ENCODE measurements around the gene SSU72.
"Not testable (repeated sequence)": the region's sequence is repeated elsewhere in the genome, so short reads cannot be mapped to it uniquely, and the experiment has no call there.

Gene SSU72

DNA sequence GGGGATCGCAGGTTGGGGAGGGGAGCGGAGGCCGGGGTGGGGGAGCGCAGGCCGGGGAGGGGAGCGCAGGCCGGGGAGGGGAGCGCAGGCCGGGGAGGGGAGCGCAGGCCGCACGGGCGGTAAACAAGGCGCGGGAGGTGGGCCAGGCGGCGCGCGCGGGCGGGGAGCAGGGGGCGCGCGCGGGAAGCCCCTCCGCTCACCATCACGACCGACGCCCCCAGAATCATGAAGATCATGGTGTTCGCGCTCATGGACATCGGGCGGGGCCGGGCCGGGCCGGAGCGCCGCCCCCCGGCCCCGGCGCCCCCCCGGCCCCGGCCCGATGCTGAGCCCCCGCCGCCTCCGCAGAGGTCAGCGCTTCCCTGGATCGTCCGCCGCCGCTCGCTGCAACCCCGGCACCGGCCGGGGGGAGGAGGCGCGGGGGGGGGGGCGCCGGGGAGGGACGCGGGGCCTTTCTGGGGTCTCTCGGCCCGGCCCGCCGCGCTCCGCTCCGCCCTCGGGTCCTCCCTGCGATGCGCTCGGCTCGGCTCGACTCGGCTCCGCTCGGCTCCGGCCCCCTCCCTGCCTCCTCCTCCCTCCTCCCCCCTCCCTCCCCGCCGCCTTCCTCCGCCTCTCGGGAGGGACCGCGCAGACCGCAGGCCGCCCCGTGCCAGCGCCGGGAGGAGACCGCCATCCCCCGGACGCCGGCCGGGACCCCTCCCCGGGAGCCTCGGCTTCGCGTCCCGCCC, 34.4 kb downstream of the SSU72 start, which contains the start of gene TMEM240:
TSS of gene TMEM240 (minus strand) at position 535 of the 728 bp plus-strand sequence. CDS start at position 257, 278 bp downstream.
- peak; percentile 41 for DNase-seq

DNA sequence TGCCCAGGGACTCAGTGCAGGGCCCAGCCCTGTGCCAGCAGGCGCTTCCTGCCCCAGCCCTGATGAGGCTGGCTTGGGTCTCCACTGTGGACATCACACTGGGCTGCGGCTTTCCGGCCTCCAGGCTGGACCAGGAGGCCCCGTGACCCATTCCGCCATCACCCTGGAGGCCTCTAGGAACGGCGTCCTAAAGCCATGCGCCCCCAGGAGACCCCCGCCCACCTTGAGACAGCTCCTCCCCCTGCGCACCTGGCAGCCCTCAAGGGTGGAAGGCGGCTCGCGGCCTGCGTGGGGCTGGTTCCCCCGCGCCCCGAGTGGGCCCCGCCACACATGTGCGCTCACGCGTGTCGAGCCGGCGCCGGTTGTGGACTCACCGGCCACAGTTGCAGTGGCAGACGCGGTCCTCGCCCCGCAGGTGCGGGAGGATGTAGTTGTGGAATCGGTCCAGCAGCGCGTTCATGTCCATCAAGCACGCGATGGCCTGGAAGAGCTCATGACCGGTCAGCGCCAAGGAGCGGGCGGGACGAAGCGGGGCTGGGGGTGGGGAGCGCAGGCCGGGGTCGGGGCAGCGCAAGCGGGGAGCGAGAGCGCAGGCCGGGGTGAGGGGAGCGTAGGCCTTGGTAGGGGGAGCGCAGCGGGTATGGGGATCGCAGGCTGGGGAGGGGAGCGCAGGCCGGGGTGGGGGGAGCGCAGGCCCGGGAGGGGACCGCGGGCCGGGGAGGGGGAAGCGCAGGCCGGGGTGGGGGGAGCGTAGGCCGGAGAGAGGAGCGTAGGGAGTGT, 35.2 kb downstream of the SSU72 start:
- no peak for DNase-seq

GRCh38 chr1:1538989-1539309, 35.7 kb downstream of the SSU72 start:
- no peak for DNase-seq

- no peak for DNase-seq
Observed at GRCh38 chr1:1538334-1538733, 36.3 kb downstream of the SSU72 start.

DNA sequence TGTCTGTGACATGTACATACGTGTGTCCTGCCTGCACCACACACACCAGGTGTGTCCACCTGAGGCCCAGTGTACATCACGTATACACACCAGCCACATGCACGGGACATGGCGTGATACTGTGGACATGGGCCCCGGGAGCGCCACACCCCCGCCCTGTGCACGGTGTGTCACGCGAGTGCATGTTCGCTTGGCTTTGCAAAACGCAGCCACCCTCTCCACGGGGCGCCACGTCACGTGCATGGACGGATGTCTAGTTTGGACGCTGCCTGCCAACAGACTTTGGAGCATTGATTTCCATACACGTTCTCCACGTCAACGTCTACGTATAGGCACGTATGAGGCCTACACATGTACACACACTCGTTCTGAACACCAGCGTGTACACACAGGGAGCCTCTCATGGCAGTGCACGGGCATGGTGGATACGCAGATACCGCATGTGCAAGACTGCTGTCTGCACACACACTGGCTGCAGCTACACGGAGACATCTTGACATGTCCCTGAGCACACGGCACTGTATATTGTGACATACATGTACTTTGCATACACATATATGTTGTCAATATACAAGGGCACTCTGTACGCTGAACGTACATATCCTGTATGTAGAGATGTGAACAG, 36.9 kb downstream of the SSU72 start:
- DNase-seq = no peak

DNA sequence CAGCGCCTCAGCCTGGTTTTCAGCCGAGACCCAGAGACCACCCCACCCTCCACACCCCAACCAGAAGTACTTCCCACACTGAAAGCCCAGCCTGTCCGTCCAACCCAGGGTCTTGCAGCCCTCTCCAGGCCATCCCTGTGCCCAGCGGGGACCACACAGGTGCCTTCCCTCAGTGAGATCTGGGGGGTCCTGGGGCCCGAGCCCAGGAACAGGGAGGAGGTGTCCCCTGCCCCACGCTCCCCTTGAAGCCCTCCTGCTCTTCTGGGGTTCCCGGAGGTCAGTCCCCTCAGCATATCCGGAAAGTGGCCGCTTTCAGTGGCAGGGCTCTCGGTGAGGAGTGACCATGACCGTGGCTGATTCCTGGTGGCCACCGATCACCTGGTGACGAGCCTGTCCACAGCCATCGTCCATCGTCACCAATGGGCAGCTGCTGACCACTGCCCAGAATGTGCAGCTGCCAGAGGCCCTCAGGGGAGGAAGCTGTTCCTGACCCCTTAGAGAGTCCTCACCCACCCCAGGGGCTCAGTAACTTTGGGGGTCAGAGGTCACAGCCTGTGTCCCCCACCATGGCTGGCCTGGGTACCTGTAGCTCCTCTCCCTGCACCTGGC, 37.6 kb downstream of the SSU72 start:
- DNase-seq = no peak

DNA sequence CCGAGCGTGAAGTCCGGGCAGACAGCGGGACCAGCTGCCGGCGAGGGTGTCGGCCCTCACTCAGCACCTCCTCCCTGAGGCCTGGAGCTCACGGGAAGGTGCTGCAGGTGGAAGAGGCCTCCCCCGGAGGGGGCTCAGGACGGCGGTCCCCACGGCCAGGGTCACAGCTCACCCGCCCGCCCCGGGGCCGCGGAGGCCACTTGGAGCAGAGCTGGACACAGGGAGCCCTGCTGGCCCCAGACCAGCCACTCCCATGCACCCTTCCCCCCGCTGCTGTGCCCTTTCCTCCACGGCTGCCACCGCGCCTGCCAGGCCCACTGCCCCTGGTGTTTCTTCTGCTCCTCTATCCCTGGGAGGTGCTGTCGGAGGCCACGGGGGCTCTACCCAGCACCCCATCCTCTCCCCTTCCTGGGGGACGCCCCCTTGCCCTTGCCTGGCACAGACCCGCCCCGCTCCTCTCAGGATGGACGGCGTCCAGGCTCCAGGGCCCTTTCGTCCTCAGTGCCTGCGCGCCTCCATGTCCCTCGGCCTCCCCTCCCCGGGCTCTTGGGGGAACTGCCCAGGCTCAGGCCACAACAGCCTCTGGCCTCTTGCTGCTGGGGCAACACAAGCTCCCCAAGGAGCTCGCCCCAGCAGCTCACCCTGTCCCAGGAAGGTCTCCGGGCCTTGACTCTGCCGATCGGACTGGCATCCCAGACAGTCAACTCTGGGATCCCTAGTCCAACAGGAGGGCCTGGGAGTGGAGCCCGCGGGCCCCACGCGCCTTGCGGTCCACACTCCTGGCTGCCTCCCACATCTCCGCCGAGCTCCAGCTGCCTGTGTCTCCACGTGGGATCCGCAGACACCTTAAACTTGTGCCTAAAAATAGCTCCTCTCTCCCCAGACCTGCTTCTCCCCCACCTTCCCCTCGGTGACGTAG, 38.4 kb downstream of the SSU72 start:
- no peak for DNase-seq

GRCh38 chr1:1535201-1536018, 39.3 kb downstream of the SSU72 start:
- DNase-seq = no peak

DNA sequence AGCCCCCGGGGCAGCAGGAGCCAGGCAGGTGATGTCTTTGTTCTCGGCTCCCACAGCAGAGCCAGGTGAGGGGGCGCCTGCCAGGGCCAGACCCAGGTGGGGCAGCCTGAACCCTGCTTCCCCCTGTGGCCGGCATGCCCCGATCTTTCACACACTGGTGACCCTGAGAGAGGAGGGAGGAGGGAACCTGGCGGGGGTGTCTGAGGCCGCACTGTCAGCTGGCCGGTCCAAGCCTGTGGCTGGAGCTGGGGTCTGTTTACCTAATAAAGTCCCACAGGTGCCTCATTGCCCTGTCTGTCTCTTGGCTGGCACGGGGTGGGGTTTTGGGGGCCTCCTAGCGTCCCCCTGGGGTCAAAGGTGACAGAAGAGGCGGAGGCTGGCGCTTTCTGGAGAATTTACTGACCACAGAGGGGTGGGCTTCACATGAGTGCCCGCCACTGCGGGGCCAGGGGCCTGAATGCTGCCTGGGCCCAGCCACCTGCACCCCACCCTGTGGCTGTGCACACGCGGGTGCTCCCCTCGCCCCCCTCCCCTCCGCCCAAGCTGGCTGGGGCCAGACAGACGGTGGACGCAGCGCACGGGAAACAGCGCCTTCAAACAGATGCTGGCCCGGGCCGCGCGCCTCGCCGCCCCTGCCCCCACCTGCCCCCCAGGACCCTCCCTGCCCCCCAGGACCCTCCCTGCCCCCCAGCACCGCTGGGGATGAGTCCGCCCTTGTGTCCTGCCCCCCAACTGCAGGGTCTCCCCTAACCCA, 40.1 kb downstream of the SSU72 start:
- DNase-seq = no peak

DNA sequence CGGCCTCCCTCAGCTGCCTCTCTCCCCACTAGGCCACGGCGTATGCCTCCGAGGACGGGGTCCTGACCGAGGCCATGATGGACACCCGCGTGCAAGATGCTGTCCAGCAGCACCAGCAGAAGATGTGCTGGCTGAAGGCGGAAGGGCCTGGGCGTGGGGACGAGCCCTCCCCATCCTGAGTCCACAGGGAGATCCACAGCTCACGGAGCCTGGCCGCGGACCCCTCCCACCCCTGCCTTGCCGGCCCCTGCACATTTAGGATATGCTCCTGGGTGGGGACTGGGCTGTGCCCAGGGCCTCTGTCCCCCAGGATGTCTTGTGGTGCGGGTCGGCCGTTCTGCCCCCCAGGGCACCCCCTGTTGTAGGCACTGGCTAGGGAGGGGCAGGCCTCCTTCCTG, 40.8 kb downstream of the SSU72 start:
- not testable (repeated sequence) for DNase-seq

GRCh38 chr1:1533176-1533893, 41.3 kb downstream of the SSU72 start:
- DNase-seq = not testable (repeated sequence)

GRCh38 chr1:1531947-1532346, 42.7 kb downstream of the SSU72 start:
- DNase-seq = no peak

DNA sequence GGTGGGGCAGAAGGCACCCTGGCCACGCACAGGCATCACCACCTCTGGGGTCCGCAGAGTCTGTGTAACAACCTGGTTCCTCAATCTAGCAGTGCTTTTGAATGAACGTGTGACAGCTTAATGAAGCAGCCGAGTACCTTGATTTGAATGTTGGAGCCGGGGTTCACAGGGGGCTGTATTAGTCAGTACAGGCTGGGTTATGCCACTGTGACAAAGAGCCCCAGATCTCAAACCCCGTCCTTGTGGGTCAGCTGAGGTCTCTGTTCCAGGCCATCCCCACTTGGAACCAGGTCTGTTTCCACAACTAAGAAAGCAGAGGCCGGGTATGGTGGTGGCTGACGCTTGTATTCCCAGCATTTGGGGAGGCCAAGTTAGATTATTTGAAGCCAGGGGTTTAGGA, 44.7 kb downstream of the SSU72 start:
- no peak for DNase-seq

DNA sequence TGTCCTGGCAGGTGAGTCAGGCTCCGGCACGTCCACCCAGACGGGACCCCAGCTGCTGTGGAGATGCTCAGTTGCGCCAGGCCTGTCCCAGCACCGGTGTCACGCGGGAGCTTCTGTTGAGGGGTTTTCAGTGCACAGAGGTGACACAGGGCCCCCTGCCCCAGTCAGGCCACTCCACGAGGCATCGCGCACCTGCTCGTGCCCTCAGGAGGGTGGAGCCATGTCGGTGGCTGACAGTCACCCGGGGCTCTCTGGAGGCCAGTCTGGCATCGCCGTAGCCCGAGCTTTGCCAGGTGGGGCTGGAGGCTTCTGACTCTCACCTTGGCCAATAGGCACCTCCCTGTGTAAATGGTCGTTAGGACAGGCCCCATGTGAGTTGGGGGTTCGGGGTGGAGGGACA, 45.3 kb downstream of the SSU72 start:
- DNase-seq = no peak

- DNase-seq = no peak
Observed at GRCh38 chr1:1528301-1529267, 46.1 kb downstream of the SSU72 start.

GRCh38 chr1:1527092-1527816, 47.4 kb downstream of the SSU72 start:
- DNase-seq = no peak

DNA sequence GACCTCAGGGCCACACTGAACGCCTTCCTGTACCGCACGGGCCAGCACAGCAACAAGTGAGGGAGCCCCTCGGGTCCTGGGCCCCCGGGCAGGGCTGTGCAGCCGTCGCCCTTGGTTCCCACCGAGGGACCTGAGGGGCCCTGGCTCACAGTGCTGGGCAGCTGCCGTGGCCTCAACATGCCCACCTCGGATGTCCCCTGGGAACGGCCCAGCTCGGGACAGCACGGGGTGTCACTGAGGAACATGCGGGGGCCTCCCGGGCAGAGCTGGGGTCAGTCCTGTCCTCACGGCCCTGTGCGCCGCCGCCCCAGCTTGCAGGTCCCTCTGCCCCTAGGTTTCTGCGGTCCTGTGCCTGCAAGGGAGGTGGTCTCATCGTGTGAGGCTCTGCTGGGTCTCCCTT, 48.2 kb downstream of the SSU72 start:
- DNase-seq = not testable (repeated sequence)

DNA sequence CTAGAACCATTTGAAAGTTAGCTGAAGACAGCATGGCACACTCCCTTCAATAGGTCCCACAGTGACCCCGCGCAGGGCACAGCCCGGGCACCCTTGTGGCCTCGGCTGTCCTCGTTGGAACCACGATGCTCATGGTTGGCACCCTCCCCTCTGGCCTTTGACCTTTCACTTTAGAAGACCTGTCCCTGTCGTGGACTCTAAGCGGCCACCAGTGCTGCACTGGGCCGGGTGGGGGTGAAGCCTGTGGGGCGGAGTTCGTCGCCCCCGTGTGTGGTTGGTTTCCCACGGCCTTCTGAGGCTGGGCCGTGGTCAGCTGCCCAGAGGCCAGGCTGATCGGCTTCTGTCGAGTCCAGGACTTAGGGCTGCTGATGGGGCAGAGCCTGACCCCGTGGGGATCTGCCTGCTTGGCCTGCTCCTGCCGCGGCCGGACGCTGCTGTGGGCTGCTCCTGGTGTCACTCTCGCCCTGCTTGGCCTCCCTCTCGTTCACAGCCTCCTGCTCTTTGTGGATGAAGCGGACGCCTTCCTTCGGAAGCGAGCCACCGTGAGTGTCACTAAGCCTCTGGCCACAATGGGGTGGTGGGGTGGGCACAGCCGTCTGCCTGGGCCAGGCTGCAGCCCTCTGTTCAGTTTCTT, 49.8 kb downstream of the SSU72 start:
- DNase-seq = not testable (repeated sequence)
